GM20431 (cell line): ENCODE measurements around the gene FAT4.

Experiments used
- in situ Hi-C: fragments of 300-500 bp; cut with MseI, MboI; formaldehyde crosslinking; loops from one replicate; pipeline ENCODE4 v1.15.0; 2020; ENCODE audit warnings: low sequenced_read_pairs; ENCODE audit not compliant: unreplicated experiment

The FAT4 gene

DNA sequence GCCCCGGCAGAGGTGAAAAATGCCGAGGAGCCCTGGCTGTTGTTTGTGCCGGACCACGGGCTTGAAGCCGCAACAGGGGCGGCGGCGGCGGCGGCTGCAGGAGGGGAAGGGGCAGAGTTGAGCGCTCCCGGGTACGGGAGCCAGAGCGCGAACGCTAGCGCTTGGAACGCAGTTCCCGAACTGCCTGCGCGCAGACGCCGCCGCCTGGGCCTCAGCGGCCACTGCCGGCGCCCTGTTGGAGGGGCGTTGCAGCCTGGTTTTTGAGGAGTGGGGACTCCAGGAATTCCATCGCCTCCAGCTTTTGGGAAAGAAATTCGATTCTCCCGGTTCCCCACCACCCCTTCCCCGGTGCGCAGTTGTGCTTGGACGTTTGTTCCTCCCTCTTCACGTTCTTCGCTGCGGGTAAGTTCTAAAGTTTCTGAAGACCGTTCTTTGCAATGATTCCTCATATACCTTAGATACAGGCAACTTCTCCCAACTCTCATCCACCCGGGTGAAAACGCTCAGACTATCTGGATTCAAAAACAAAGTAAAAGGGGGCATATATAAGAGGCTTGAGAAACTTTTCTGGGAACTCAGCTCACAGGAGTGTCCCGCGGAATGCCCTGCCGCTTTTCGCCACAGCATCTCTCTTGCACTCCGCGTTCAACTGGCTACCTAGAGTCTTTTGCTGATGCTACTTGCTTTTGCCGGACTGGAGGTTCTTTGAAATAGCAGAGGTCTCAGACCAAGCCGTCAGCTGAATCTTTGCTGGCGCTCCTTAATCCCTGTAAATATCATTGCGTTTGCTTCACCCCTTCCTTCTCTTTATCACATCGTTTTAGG, 1.0 kb downstream of the FAT4 start:
- in situ Hi-C loops, result loop anchor here (25.0 kb wide), 1 partner anchor 422 kb away; no protein-coding TSS in a partner anchor

DNA sequence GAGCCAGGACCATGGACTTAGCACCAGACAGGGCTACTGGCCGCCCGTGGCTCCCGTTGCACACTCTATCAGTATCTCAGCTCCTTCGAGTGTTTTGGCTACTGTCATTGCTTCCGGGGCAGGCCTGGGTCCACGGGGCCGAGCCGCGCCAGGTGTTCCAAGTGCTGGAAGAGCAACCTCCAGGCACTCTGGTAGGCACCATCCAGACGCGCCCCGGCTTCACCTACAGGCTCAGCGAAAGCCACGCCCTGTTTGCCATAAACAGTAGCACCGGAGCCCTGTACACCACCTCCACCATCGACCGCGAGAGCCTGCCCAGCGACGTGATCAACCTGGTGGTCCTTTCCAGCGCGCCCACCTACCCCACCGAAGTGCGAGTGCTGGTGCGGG, 1.6 kb downstream of the FAT4 start:
- in situ Hi-C loops, result loop anchor here (25.0 kb wide), 1 partner anchor 421 kb away; no protein-coding TSS in a partner anchor

- in situ Hi-C loops, result loop anchor here (25.0 kb wide), 1 partner anchor 420 kb away; no protein-coding TSS in a partner anchor
Measured at GRCh38 chr4:125316791-125317524, 2.2 kb downstream of the FAT4 start.

DNA sequence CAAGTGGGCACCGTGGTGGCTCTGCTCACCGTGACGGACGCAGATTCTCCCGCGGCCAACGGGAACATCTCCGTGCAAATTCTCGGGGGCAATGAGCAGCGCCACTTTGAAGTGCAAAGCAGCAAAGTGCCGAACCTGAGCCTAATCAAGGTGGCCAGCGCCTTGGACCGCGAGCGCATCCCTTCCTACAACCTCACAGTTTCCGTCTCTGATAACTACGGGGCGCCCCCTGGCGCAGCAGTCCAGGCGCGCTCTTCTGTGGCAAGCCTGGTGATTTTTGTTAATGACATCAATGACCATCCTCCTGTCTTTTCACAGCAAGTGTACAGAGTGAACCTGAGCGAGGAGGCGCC, 2.7 kb downstream of the FAT4 start:
- in situ Hi-C loops, result loop anchor here (25.0 kb wide), 1 partner anchor 420 kb away; no protein-coding TSS in a partner anchor

DNA sequence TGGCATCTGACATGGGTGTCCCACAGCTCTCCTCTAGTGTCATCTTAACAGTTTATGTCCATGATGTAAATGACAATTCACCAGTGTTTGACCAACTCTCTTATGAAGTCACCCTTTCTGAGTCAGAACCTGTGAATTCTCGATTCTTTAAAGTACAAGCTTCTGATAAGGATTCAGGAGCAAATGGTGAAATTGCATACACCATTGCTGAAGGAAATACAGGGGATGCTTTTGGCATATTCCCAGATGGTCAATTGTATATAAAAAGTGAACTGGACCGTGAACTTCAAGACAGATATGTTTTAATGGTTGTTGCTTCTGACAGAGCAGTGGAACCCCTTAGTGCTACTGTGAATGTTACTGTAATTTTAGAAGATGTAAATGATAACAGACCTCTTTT, 4.6 kb downstream of the FAT4 start:
- in situ Hi-C loops, result loop anchor here (25.0 kb wide), 1 partner anchor 418 kb away; no protein-coding TSS in a partner anchor

- in situ Hi-C loops, result loop anchor here (25.0 kb wide), 1 partner anchor 415 kb away; no protein-coding TSS in a partner anchor
Measured at GRCh38 chr4:125321709-125322365, 7.1 kb downstream of the FAT4 start.

- in situ Hi-C loops, result loop anchor here (25.0 kb wide), 1 partner anchor 415 kb away; no protein-coding TSS in a partner anchor
Measured at GRCh38 chr4:125322366-125322730, 7.6 kb downstream of the FAT4 start.

GRCh38 chr4:125323654-125324053, 8.9 kb downstream of the FAT4 start:
- in situ Hi-C loops, result loop anchor here (25.0 kb wide), 1 partner anchor 414 kb away; no protein-coding TSS in a partner anchor

DNA sequence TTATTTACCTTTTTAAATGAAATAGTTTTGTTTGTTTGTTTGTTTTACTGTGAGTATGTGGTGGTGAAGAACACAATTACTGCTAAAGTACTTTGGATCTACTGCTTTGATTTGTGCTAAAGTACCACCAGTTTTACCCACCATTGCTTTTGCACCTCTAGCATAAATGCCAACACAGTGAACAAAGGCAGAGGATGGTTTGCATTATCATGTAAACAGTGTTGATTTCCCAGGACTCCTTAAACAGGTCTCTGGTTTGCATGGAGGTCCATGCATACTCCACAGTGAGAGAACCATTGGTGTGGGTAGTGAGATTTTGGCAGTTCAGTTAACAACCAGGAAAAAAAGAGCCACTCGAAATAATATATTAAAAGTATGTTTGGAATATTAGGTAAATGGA, 11.0 kb downstream of the FAT4 start:
- in situ Hi-C loops, result no loop called here

- in situ Hi-C loops, result no loop called here
Measured at GRCh38 chr4:125331116-125331515, 16.4 kb downstream of the FAT4 start.

DNA sequence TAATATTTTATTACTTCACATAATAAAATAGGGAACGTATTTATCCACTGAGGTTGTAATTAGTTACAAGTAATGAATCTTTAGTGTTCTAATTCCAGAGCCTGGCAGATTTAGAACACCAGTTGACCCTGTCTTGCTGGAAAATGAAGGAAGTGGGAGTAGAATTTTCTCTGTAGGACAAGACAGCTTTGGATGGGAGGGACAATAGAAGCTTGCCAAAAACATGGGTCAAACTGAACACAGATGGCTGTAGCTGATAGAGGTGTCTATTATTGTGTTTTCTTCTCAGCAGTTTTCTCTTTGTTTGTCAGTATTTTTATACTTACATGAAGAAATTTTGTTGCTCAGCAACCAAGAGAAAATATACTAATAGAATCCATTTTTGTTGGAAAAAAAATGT, 20.2 kb downstream of the FAT4 start:
- in situ Hi-C loops, result no loop called here

DNA sequence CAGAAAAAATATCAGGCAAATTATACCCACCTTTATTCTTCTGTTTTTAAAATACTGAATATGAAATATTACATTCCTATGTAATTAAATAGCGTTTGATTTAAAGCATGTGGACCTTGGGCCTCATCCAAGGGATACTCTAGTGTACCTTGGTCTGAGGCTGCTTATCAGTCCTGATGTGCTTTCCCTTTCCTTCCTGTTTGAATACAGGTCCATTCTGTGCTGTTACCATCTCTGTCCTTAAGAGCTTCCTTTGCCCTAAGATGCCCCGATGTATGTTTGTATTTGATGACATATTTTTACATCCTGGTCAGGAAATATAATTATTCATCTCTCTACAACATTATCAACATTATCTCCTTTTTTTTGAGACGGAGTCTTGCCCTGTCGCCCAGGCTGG, 24.1 kb downstream of the FAT4 start:
- in situ Hi-C loops, result no loop called here

DNA sequence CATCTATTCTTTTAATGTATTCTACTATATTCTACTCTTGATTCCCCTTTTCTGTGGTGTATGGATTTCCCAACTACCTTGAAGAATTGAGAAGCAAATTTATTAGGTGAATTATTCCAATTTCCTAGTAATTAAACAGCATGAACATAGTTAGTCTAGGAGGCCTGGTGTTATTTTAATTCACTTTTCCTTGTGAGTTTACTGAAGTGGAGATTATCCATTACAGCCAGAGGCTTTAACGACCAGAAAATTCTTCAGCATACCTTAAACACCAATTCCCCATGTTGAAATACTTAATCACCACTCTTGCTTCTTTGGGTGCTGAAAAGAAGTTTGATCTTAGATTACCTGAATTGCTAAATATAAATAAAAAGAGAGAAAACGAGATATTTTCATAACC, 29.4 kb downstream of the FAT4 start:
- in situ Hi-C loops, result no loop called here

DNA sequence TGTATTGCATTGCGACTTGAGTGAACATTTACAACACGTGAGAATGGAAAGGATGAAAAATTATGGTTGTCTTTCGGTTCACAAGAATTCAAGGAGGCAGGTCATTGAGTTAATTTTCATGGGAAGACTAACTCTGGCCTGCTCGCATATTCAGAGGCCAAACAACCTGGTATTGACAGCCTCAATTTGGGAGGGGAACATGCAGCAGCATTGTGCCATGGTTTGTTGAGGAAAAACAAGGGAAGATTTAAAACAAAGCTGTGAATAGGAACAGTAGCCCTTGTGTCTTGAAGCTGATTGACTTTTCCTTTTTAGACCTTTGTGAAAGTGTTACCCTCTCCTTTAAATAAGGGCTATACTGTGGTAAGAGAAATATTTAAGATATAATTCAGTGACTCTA, 31.9 kb downstream of the FAT4 start:
- in situ Hi-C loops, result no loop called here

DNA sequence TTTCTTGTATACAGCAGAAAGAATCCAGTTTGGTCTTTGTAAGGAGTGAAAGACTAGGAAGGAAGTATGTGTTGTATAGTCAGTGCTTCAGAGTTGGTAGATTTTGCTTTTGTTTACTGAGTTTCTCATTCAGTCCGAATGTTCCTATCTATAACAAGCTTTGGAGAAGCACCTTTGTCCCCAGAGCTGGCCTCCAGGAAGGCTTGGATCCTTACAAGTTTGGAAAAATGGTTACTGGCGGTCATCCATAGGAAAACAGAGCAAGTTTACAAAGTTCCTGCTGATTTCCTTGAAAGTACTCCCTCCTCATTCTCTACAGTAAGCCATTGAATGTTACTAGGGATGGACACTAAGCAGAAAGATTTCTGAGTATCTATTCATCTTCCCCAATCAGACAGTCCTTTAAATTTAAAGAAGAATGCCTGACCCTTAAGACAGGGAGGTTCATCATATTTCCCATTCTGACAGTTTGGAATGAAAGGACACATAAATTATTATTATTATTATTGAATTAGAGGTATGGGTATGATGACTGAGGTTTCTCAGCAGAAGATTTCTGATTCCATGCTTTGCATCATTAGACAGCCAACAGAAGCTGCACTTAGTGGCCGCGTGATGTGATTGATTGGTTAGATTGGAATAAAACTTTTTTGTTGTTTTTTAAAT, 35.8 kb downstream of the FAT4 start:
- in situ Hi-C loops, result no loop called here

DNA sequence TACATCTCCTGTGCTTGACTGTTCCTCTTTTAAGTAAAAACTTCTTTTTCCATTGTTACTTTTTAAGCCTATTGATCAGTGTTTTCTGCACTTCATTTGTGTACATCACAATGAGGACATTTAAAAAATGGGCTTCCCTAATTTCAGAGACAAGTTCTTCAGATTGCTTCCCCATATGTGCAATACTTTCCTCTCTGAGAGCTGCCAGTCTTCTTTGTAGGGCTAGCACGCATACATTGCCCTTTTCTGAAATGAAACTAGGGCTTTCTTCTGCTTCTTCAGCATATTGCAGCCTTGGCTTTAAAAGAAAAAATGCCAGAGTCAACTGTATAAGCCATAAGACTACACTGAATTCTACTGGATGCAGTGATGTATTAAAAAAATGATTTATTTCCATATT, 37.8 kb downstream of the FAT4 start:
- in situ Hi-C loops, result no loop called here

GRCh38 chr4:125353131-125353530, 38.4 kb downstream of the FAT4 start:
- in situ Hi-C loops, result no loop called here

DNA sequence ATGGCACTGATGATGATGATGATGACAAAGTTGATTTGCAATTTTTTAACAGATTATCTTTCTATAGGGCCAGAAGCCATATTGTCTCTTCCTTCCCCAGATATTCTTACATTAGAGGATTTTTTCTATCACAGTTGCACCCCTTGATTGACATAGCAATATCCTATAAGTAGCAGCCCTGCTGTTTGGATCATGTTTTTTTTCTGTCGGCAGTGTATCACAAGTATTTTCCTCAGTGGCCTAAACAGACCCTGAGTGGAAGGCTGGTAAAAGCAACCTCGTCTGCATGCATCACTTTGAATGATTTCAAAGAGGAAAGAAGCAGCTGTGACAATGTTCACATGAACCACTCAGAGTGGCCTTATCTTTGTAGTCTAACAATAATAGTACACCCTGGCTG, 41.0 kb downstream of the FAT4 start:
- in situ Hi-C loops, result no loop called here

GRCh38 chr4:125357675-125358074, 42.9 kb downstream of the FAT4 start:
- in situ Hi-C loops, result no loop called here

DNA sequence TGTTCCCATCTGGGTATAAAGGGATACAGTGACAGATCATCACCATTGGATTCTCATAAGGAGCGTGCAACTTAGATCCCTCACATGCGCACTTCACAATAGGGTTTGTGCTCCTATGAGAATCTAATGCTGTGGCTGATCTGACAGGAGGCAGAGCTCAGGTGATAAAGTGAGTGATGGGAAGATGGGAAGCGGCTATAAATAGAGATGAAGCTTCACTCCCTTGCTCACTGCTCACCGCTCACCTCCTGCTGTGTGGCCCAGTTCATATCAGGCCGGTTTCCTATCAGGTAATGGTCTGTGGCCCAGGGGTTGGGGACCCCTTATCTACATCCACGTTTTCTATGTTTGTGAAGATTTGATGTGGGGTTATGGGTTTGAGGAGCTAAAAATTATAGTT, 43.7 kb downstream of the FAT4 start:
- in situ Hi-C loops, result no loop called here
